Measurements from ENCODE around the gene CORO6. TPM values are rescaled to one million over a fixed set of nuclear protein-coding genes. Genes with fewer than 3 reads are reported as not detected.
A peak's percentile ranks its signal among the peaks of the same experiment; 100 is the strongest.

The CORO6 gene
- total RNA-seq, 1 experiment from 2014 or later: 14.7 TPM

- Histone ChIP-seq H3K9me3 (replicated peaks) (no peaks in the 10 kb centered on the region), H3K27me3 (no peaks in the 10 kb centered on the region), H3K4me1 (peaks cover 18% of the 10 kb centered on the region), H3K4me3 (no peak overlapping the region), H3K27ac (no peak overlapping the region), H3K36me3 (peaks cover 7% of the 10 kb centered on the region; the same call in 1 of the 2 replicates)
- no peak for DNase-seq
Measured at GRCh38 chr17:29585080-29585751, 37.5 kb downstream of the CORO6 start.

GRCh38 chr17:29584452-29585079 lies 38.1 kb downstream of the CORO6 start:
- Histone ChIP-seq H3K9me3 (replicated peaks) (no peaks in the 10 kb centered on the region), H3K4me3 (no peak overlapping the region), H3K27ac (peak overlapping the region; percentile 17; the same call in 1 of the 2 replicates), H3K36me3 (peaks cover 7% of the 10 kb centered on the region; the same call in 1 of the 2 replicates), H3K27me3 (no peaks in the 10 kb centered on the region), H3K4me1 (peaks cover 18% of the 10 kb centered on the region)
- peak; percentile 25 to 55 for DNase-seq

GRCh38 chr17:29583324-29584248 lies 39.1 kb downstream of the CORO6 start:
- Histone ChIP-seq H3K36me3 (peaks cover 7% of the 10 kb centered on the region; the same call in 1 of the 2 replicates), H3K4me3 (no peak overlapping the region), H3K27ac (peak overlapping the region; percentile 17; the same call in 1 of the 2 replicates), H3K9me3 (replicated peaks) (no peaks in the 10 kb centered on the region), H3K4me1 (peaks cover 18% of the 10 kb centered on the region), H3K27me3 (no peaks in the 10 kb centered on the region)
- peak in 1 of 2 experiments; percentile 5 for DNase-seq

GRCh38 chr17:29582772-29583171 lies 39.9 kb downstream of the CORO6 start:
- peaks cover 13% of the 10 kb centered on the region for H3K4me1 ChIP-seq
- no peaks in the 10 kb centered on the region for H3K9me3 ChIP-seq (replicated peaks)
- no peak overlapping the region for H3K27ac ChIP-seq
- no peaks in the 10 kb centered on the region for H3K27me3 ChIP-seq
- H3K4me3 ChIP-seq: no peak overlapping the region
- peaks cover 7% of the 10 kb centered on the region; the same call in 1 of the 2 replicates for H3K36me3 ChIP-seq
- peak in 1 of 2 experiments; percentile 1 for DNase-seq

GRCh38 chr17:29582254-29582765 lies 40.4 kb downstream of the CORO6 start:
- no peaks in the 10 kb centered on the region for H3K9me3 ChIP-seq (replicated peaks)
- DNase-seq: peak in 1 of 2 experiments; percentile 4
- H3K27me3 ChIP-seq: no peaks in the 10 kb centered on the region
- no peak overlapping the region for H3K27ac ChIP-seq
- H3K4me3 ChIP-seq: no peak overlapping the region
- H3K4me1 ChIP-seq: peaks cover 10% of the 10 kb centered on the region
- H3K36me3 ChIP-seq: peaks cover 7% of the 10 kb centered on the region; the same call in 1 of the 2 replicates

GRCh38 chr17:29581583-29582253 lies 41.0 kb downstream of the CORO6 start:
- peaks cover 10% of the 10 kb centered on the region for H3K4me1 ChIP-seq
- DNase-seq: peak in 1 of 2 experiments; percentile 2
- no peaks in the 10 kb centered on the region for H3K27me3 ChIP-seq
- no peak overlapping the region for H3K4me3 ChIP-seq
- H3K36me3 ChIP-seq: peaks cover 9% of the 10 kb centered on the region; the same call in 1 of the 2 replicates
- no peaks in the 10 kb centered on the region for H3K9me3 ChIP-seq (replicated peaks)
- no peak overlapping the region for H3K27ac ChIP-seq

GRCh38 chr17:29579866-29580771 lies 42.6 kb downstream of the CORO6 start:
- H3K4me1 ChIP-seq: peaks cover 8% of the 10 kb centered on the region
- no peak overlapping the region for H3K27ac ChIP-seq
- no peaks in the 10 kb centered on the region for H3K9me3 ChIP-seq (replicated peaks)
- peak; percentile 77 to 86 for DNase-seq
- no peaks in the 10 kb centered on the region for H3K27me3 ChIP-seq
- H3K4me3 ChIP-seq: no peak overlapping the region
- H3K36me3 ChIP-seq: peaks cover 15% of the 10 kb centered on the region; the same call in 1 of the 2 replicates

GRCh38 chr17:29578626-29579485 lies 43.9 kb downstream of the CORO6 start:
- H3K36me3 ChIP-seq: peaks cover 21% of the 10 kb centered on the region
- H3K27me3 ChIP-seq: no peaks in the 10 kb centered on the region
- no peaks in the 10 kb centered on the region for H3K9me3 ChIP-seq (replicated peaks)
- DNase-seq: no peak
- H3K4me1 ChIP-seq: no peaks in the 10 kb centered on the region
- H3K27ac ChIP-seq: no peak overlapping the region
- H3K4me3 ChIP-seq: no peak overlapping the region

GRCh38 chr17:29577385-29578211 lies 45.1 kb downstream of the CORO6 start:
- Histone ChIP-seq H3K27me3 (no peaks in the 10 kb centered on the region), H3K27ac (no peak overlapping the region), H3K9me3 (replicated peaks) (no peaks in the 10 kb centered on the region), H3K36me3 (peaks cover 26% of the 10 kb centered on the region), H3K4me3 (no peak overlapping the region), H3K4me1 (no peaks in the 10 kb centered on the region)
- DNase-seq: no peak

- DNase-seq: no peak
- Histone ChIP-seq H3K27me3 (no peaks in the 10 kb centered on the region), H3K9me3 (replicated peaks) (no peaks in the 10 kb centered on the region), H3K27ac (no peak overlapping the region), H3K4me3 (no peak overlapping the region), H3K4me1 (no peaks in the 10 kb centered on the region), H3K36me3 (peaks cover 21% of the 10 kb centered on the region)
Measured at GRCh38 chr17:29577001-29577370, 45.7 kb downstream of the CORO6 start.

- no peaks in the 10 kb centered on the region for H3K27me3 ChIP-seq
- no peak overlapping the region for H3K27ac ChIP-seq
- no peak for DNase-seq
- no peaks in the 10 kb centered on the region for H3K4me1 ChIP-seq
- no peak overlapping the region for H3K4me3 ChIP-seq
- peaks cover 21% of the 10 kb centered on the region for H3K36me3 ChIP-seq
- H3K9me3 ChIP-seq (replicated peaks): no peaks in the 10 kb centered on the region
Measured at GRCh38 chr17:29576214-29577000, 46.3 kb downstream of the CORO6 start.

Measured in SJCRH30 (cell line).